Medulla oblongata (tissue), 1 donor: ENCODE results near the gene TMC3.

ENCODE experiments used
- DNase-seq: peaks from one replicate; pipeline ENCODE4 v3.0.0-alpha.2; 2015; ENCODE audit errors: extremely low spot score

TMC3 gene

GRCh38 chr15:81323559-81323943 lies 50.5 kb downstream of the TMC3 start:
- no peak for DNase-seq

GRCh38 chr15:81322676-81323253 lies 51.2 kb downstream of the TMC3 start:
- no peak for DNase-seq

GRCh38 chr15:81321667-81322066 lies 52.3 kb downstream of the TMC3 start:
- DNase-seq, result no peak

GRCh38 chr15:81317642-81318017 lies 56.4 kb downstream of the TMC3 start:
- no peak for DNase-seq

- no peak for DNase-seq
These were observed 57.7 kb downstream of the TMC3 start for GRCh38 chr15:81316267-81316666.

- no peak for DNase-seq
These were observed 58.4 kb downstream of the TMC3 start for GRCh38 chr15:81315452-81316175.

- DNase-seq, result no peak
These were observed 59.6 kb downstream of the TMC3 start for GRCh38 chr15:81314378-81314777.

GRCh38 chr15:81313686-81314085 lies 60.3 kb downstream of the TMC3 start:
- no peak for DNase-seq

GRCh38 chr15:81312790-81313543 lies 61.0 kb downstream of the TMC3 start:
- DNase-seq, result no peak

GRCh38 chr15:81311752-81312464 lies 62.1 kb downstream of the TMC3 start:
- peak; percentile 71 for DNase-seq

- no peak for DNase-seq
These were observed 63.5 kb downstream of the TMC3 start for GRCh38 chr15:81310480-81310879.

- DNase-seq, result no peak
These were observed 64.2 kb downstream of the TMC3 start for GRCh38 chr15:81309647-81310450.

GRCh38 chr15:81308260-81308659 lies 65.8 kb downstream of the TMC3 start:
- DNase-seq, result no peak

GRCh38 chr15:81304226-81304625 lies 69.8 kb downstream of the TMC3 start:
- DNase-seq, result peak; percentile 83

GRCh38 chr15:81303244-81304225 lies 70.5 kb downstream of the TMC3 start:
- peak; percentile 59 for DNase-seq

GRCh38 chr15:81302701-81303109 lies 71.3 kb downstream of the TMC3 start:
- peak; percentile 39 for DNase-seq

GRCh38 chr15:81301815-81302399 lies 72.1 kb downstream of the TMC3 start:
- peak; percentile 85 for DNase-seq

GRCh38 chr15:81301385-81301784 lies 72.6 kb downstream of the TMC3 start:
- no peak for DNase-seq

- no peak for DNase-seq
These were observed 74.3 kb downstream of the TMC3 start for GRCh38 chr15:81299630-81300273.
